GM23338 (cell line): ENCODE results near the gene USH2A. TPM values are rescaled to one million over a fixed set of nuclear protein-coding genes. Genes with fewer than 3 reads are reported as not detected.

Experiments used
- ATAC-seq: fragments of 200-7000 bp; cut with Tn5 transposase; 3 replicates; pipeline ENCODE4 v1.9.1; 2020
- DNase-seq: peaks from one replicate; pipeline ENCODE4 v3.0.0-alpha.2; 2015; ENCODE audit warnings: low spot score
- H2AFZ ChIP-seq: fragments of 200-600 bp; sonication (generic); 2 replicates; pipeline ENCODE4 v1.8.0; 2016; ENCODE audit warnings: antibody characterized with exemption, mild to moderate bottlenecking, moderate library complexity
- H3F3A ChIP-seq: fragments of 200-600 bp; sonication (generic); replicated peaks from 2 replicates; pipeline ENCODE4 v1.8.0; 2017; ENCODE audit warnings: antibody characterized with exemption, mixed run types, low read depth
- H3K27ac ChIP-seq: fragments of 200-600 bp; sonication (generic); 2 replicates; pipeline ENCODE4 v1.6.1; 2016; ENCODE audit warnings: low read depth
- H3K27me3 ChIP-seq: fragments of 200-600 bp; sonication (generic); 2 replicates; pipeline ENCODE4 v1.8.0; 2016; ENCODE audit warnings: mild to moderate bottlenecking, mixed run types, moderate library complexity; ENCODE audit not compliant: insufficient read depth
- H3K36me3 ChIP-seq: fragments of 200-600 bp; sonication (generic); 2 replicates; pipeline ENCODE4 v1.8.0; 2016; ENCODE audit warnings: mild to moderate bottlenecking; ENCODE audit not compliant: insufficient read depth
- H3K4me1 ChIP-seq: fragments of 200-600 bp; sonication (generic); 2 replicates; pipeline ENCODE4 v1.8.0; 2016; ENCODE audit warnings: mild to moderate bottlenecking, moderate library complexity; ENCODE audit not compliant: insufficient read depth
- H3K4me2 ChIP-seq: fragments of 200-600 bp; sonication (generic); 2 replicates; pipeline ENCODE4 v1.7.1; 2017; ENCODE audit warnings: mixed run types
- H3K4me3 ChIP-seq: fragments of 200-600 bp; sonication (generic); 2 replicates; pipeline ENCODE4 v1.6.1; 2016; ENCODE audit warnings: mixed run types
- H3K79me2 ChIP-seq: fragments of 200-600 bp; sonication (generic); replicated peaks from 2 replicates; pipeline ENCODE4 v1.8.0; 2017; ENCODE audit warnings: mild to moderate bottlenecking; ENCODE audit not compliant: insufficient read depth
- H3K9me2 ChIP-seq: fragments of 200-600 bp; sonication (generic); 2 replicates; pipeline ENCODE4 v1.8.0; 2017; ENCODE audit not compliant: insufficient read depth
- H4K20me1 ChIP-seq: fragments of 200-600 bp; sonication (generic); replicated peaks from 2 replicates; pipeline ENCODE4 v1.8.0; 2017; ENCODE audit warnings: mild to moderate bottlenecking; ENCODE audit not compliant: insufficient read depth
- H3K27ac Mint-ChIP-seq: 2 replicates; pipeline ENCODE4 v1.8.0; 2020; ENCODE audit warnings: inconsistent platforms, mild to moderate bottlenecking, moderate library complexity, mixed read lengths
- H3K27me3 Mint-ChIP-seq: 3 replicates; pipeline ENCODE4 v1.8.0; 2022; ENCODE audit warnings: low read depth, mild to moderate bottlenecking, moderate library complexity, mixed read lengths, inconsistent platforms; ENCODE audit not compliant: insufficient read depth, poor library complexity
- H3K36me3 Mint-ChIP-seq: 3 replicates; pipeline ENCODE4 v1.8.0; 2021; ENCODE audit warnings: low read depth, mild to moderate bottlenecking, inconsistent platforms, moderate library complexity, mixed read lengths
- H3K4me1 Mint-ChIP-seq: 3 replicates; pipeline ENCODE4 v1.8.0; 2020; ENCODE audit warnings: mild to moderate bottlenecking, inconsistent platforms, mixed read lengths
- H3K4me3 Mint-ChIP-seq: 3 replicates; pipeline ENCODE4 v1.8.0; 2021; ENCODE audit warnings: moderate library complexity, mild to moderate bottlenecking, inconsistent platforms, mixed read lengths
- H3K9me3 Mint-ChIP-seq: 3 replicates; pipeline ENCODE4 v1.8.0; 2020; ENCODE audit warnings: moderate library complexity, mild to moderate bottlenecking, inconsistent platforms, mixed read lengths
- CREB1 ChIP-seq: fragments of 250-450 bp; sonication (Bioruptor Pico); IDR thresholded peaks from 2 replicates; pipeline ENCODE4 v1.5.0; 2020; ENCODE audit warnings: low read depth, mild to moderate bottlenecking, moderate library complexity
- CTCF ChIP-seq, 2 experiments: fragments of 200-600 bp in 1 of 2; sonication (generic) in 1 of 2; conservative IDR thresholded peaks; 2 replicates each; pipeline versions ENCODE4 v1.5.1 to v1.6.1; 2016 to 2017; ENCODE audit warnings: antibody characterized with exemption in 2 of 2, low read depth in 2 of 2, mild to moderate bottlenecking in 2 of 2, moderate library complexity in 1 of 2
- EZH2 ChIP-seq: fragments of 200-600 bp; sonication (generic); IDR thresholded peaks from one replicate; pipeline ENCODE4 v1.8.0; 2017; ENCODE audit warnings: antibody characterized with exemption, mild to moderate bottlenecking, low read depth; ENCODE audit not compliant: unreplicated experiment
- EZH2phosphoT487 ChIP-seq: fragments of 200-600 bp; sonication (generic); IDR thresholded peaks from one replicate; pipeline ENCODE4 v1.8.1; 2018; ENCODE audit warnings: antibody characterized with exemption; ENCODE audit not compliant: unreplicated experiment
- NANOG ChIP-seq: IDR thresholded peaks from 2 replicates; pipeline ENCODE4 v1.6.1; 2016; ENCODE audit warnings: antibody characterized with exemption, borderline replicate concordance
- POLR2AphosphoS5 ChIP-seq: IDR thresholded peaks from 2 replicates; pipeline ENCODE4 v1.6.1; 2016; ENCODE audit warnings: antibody characterized with exemption, low read depth
- STAT1 ChIP-seq: IDR thresholded peaks from one replicate; pipeline ENCODE4 v1.6.1; 2016; ENCODE audit warnings: antibody characterized with exemption; ENCODE audit not compliant: unreplicated experiment
- ZNF114 ChIP-seq: fragments of 250-450 bp; sonication (Bioruptor Pico); IDR thresholded peaks from 2 replicates; pipeline ENCODE4 v1.5.0; 2020; ENCODE audit warnings: mild to moderate bottlenecking, moderate library complexity
- ZNF331 ChIP-seq: fragments of 250-450 bp; sonication (Bioruptor Pico); IDR thresholded peaks from 2 replicates; pipeline ENCODE4 v1.5.0; 2020; ENCODE audit warnings: low read depth, mild to moderate bottlenecking, moderate library complexity
- polyA plus RNA-seq: library from polyadenylated mRNA; unstranded; fragments of >200 nt; fragmentation: Nextera tagmentation; extraction: Ambion mirVana; gene quantifications from 2 replicates; pipeline ENCODE4 v1.2.1, GENCODE V29; 2016
- total RNA-seq: library from RNA; depleted of rRNA; stranded (reverse); fragments of >200 nt; shearing (Covaris generic); gene quantifications from 2 replicates; pipeline ENCODE4 v1.2.3, GENCODE V29; 2014
- TF ChIP-seq, protein P1 (sequence below): IDR thresholded peaks from one replicate; pipeline ENCODE4 v1.6.1; 2018; ENCODE audit warnings: antibody characterized with exemption; ENCODE audit not compliant: unreplicated experiment
- TF ChIP-seq, protein P2 (sequence below): IDR thresholded peaks from 2 replicates; pipeline ENCODE4 v1.6.1; 2016; ENCODE audit warnings: antibody characterized with exemption

Gene USH2A
- total and polyA plus RNA-seq, 2 experiments from 2014 or later = 0.03 TPM

GRCh38 chr1:216410026-216410425 is 13.2 kb downstream of the USH2A start (continued):
- TF ChIP-seq CTCF (conservative IDR thresholded peaks at IDR 0.05; ENCODE audit: low read depth in 2 of 2) (no peak), POLR2AphosphoS5 (no peak), NANOG (no peak), CREB1 (no peak), STAT1 (no peak), ZNF114 (CRISPR knock-in tag) (no peak), ZNF331 (CRISPR knock-in tag) (no peak)
- TF ChIP-seq, protein P1, sequence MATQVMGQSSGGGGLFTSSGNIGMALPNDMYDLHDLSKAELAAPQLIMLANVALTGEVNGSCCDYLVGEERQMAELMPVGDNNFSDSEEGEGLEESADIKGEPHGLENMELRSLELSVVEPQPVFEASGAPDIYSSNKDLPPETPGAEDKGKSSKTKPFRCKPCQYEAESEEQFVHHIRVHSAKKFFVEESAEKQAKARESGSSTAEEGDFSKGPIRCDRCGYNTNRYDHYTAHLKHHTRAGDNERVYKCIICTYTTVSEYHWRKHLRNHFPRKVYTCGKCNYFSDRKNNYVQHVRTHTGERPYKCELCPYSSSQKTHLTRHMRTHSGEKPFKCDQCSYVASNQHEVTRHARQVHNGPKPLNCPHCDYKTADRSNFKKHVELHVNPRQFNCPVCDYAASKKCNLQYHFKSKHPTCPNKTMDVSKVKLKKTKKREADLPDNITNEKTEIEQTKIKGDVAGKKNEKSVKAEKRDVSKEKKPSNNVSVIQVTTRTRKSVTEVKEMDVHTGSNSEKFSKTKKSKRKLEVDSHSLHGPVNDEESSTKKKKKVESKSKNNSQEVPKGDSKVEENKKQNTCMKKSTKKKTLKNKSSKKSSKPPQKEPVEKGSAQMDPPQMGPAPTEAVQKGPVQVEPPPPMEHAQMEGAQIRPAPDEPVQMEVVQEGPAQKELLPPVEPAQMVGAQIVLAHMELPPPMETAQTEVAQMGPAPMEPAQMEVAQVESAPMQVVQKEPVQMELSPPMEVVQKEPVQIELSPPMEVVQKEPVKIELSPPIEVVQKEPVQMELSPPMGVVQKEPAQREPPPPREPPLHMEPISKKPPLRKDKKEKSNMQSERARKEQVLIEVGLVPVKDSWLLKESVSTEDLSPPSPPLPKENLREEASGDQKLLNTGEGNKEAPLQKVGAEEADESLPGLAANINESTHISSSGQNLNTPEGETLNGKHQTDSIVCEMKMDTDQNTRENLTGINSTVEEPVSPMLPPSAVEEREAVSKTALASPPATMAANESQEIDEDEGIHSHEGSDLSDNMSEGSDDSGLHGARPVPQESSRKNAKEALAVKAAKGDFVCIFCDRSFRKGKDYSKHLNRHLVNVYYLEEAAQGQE = no peak

GRCh38 chr1:216390956-216391355 is 32.3 kb downstream of the USH2A start:
- H3K27ac ChIP-seq = no peak overlapping the region
- H3K4me3 ChIP-seq = no peak overlapping the region
- Mint-ChIP-seq H3K4me1 (peaks cover 38% of the 10 kb centered on the region), H3K4me3 (no peak overlapping the region), H3K27me3 (no peaks in the 10 kb centered on the region), H3K27ac (no peak overlapping the region), H3K9me3 (no peaks in the 10 kb centered on the region), H3K36me3 (no peaks in the 10 kb centered on the region)
- DNase-seq (no peak), ATAC-seq (no peak)
- H3K9me2 ChIP-seq = no peaks in the 10 kb centered on the region
- no peak overlapping the region for H2AFZ ChIP-seq
- no peaks in the 10 kb centered on the region for H3K27me3 ChIP-seq
- H3K4me2 ChIP-seq = no peak overlapping the region
- H3F3A ChIP-seq = no peaks in the 10 kb centered on the region
- no peaks in the 10 kb centered on the region for H3K79me2 ChIP-seq
- no peaks in the 10 kb centered on the region for H4K20me1 ChIP-seq
- no peaks in the 10 kb centered on the region for H3K36me3 ChIP-seq
- peaks cover 12% of the 10 kb centered on the region for H3K4me1 ChIP-seq
- TF ChIP-seq, protein P2, sequence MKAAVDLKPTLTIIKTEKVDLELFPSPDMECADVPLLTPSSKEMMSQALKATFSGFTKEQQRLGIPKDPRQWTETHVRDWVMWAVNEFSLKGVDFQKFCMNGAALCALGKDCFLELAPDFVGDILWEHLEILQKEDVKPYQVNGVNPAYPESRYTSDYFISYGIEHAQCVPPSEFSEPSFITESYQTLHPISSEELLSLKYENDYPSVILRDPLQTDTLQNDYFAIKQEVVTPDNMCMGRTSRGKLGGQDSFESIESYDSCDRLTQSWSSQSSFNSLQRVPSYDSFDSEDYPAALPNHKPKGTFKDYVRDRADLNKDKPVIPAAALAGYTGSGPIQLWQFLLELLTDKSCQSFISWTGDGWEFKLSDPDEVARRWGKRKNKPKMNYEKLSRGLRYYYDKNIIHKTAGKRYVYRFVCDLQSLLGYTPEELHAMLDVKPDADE = no peak
- no peak for TF ChIP-seq ZNF331 (CRISPR knock-in tag)
- TF ChIP-seq POLR2AphosphoS5 = no peak
- TF ChIP-seq, protein P1 = no peak
- no peak for TF ChIP-seq ZNF114 (CRISPR knock-in tag)
- TF ChIP-seq CREB1 = no peak
- no peak for TF ChIP-seq NANOG
- TF ChIP-seq EZH2phosphoT487 = no peak
- TF ChIP-seq EZH2 = no peak
- no peak for TF ChIP-seq STAT1
- no peak for TF ChIP-seq CTCF (conservative IDR thresholded peaks at IDR 0.05; ENCODE audit: low read depth in 2 of 2)
